Muscle of leg (tissue), 11 donors: ENCODE measurements around the gene CBFA2T2. TPM values are rescaled to one million over a fixed set of nuclear protein-coding genes. Genes with fewer than 3 reads are reported as not detected.
A peak's percentile ranks its signal among the peaks of the same experiment; 100 is the strongest.

Source experiments
- DNase-seq: peaks from one replicate; pipeline ENCODE4 v3.0.0; 2013
- H3K27ac ChIP-seq: one replicate; pipeline ENCODE4 v1.5.1; 2013; ENCODE audit warnings: mild to moderate bottlenecking, low read length, control low read depth
- H3K27me3 ChIP-seq: one replicate; pipeline ENCODE4 v1.6.1; 2013; ENCODE audit warnings: low read length; ENCODE audit not compliant: control insufficient read depth, insufficient read depth
- H3K36me3 ChIP-seq: one replicate; pipeline ENCODE4 v1.6.1; 2013; ENCODE audit warnings: low read length; ENCODE audit not compliant: control insufficient read depth, insufficient read depth
- H3K4me1 ChIP-seq: one replicate; pipeline ENCODE4 v1.6.1; 2013; ENCODE audit warnings: low read length; ENCODE audit not compliant: control insufficient read depth, insufficient read depth
- H3K4me3 ChIP-seq: one replicate; pipeline ENCODE4 v1.5.1; 2013; ENCODE audit warnings: low read length, control low read depth
- H3K9me3 ChIP-seq: replicated peaks from 2 replicates; pipeline ENCODE4 v1.6.1; 2013; ENCODE audit warnings: low read depth, low read length; ENCODE audit not compliant: control insufficient read depth
- WGBS: methylation state at CpG from one replicate; pipeline ENCODE4 v1.1.5; 2013; ENCODE audit warnings: missing lambda C conversion rate; ENCODE audit not compliant: insufficient coverage; 5-methylcytosine and 5-hydroxymethylcytosine counted together
- polyA plus RNA-seq, 8 donors: library from polyadenylated mRNA; unstranded; fragments of 120-200 nt; gene quantifications; one replicate each; pipeline versions ENCODE4 v1.2.1 to v1.2.3, GENCODE V29; 2013; ENCODE audit warnings: inconsistent platforms in 1 of 8, low replicate concordance in 1 of 8; ENCODE audit not compliant: insufficient read length in 8 of 8, insufficient read depth in 1 of 8
- total RNA-seq: library from RNA; stranded (reverse); fragments of 120-200 nt; gene quantifications from one replicate; pipeline ENCODE4 v1.2.4, GENCODE V29; 2013

CBFA2T2 gene
- total and polyA plus RNA-seq, 9 donors, result 8.5 to 17.8 (median 12.8) TPM

DNA sequence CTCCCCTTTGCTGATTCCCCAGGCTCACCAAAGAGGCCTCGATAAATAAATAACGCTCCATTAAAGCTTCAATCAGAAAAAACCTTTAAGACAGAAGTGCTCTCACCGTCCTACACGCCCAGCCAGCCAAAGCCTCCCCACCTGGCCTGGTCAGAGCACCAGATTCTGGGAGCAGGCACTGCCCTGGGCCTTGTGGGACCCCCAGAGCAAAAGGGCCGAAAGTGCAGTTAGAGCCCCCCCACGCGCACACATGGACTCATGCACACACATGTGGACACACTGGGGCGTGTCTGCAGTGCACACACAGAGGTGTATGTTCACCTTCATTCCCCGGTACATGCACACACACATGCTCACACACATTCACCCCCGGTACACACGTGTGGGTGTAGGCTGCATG is 186.2 kb downstream of the CBFA2T2 start:
- peak overlapping the region; percentile 88 for H3K27ac ChIP-seq
- peaks cover 21% of the 10 kb centered on the region for H3K36me3 ChIP-seq
- no peak overlapping the region for H3K4me3 ChIP-seq
- no peak for DNase-seq
- H3K9me3 ChIP-seq, result no peaks in the 10 kb centered on the region
- peaks cover 67% of the 10 kb centered on the region for H3K4me1 ChIP-seq
- no peaks in the 10 kb centered on the region for H3K27me3 ChIP-seq
- WGBS, result 83% methylated on average over 9 of the region's 11 CpGs

DNA sequence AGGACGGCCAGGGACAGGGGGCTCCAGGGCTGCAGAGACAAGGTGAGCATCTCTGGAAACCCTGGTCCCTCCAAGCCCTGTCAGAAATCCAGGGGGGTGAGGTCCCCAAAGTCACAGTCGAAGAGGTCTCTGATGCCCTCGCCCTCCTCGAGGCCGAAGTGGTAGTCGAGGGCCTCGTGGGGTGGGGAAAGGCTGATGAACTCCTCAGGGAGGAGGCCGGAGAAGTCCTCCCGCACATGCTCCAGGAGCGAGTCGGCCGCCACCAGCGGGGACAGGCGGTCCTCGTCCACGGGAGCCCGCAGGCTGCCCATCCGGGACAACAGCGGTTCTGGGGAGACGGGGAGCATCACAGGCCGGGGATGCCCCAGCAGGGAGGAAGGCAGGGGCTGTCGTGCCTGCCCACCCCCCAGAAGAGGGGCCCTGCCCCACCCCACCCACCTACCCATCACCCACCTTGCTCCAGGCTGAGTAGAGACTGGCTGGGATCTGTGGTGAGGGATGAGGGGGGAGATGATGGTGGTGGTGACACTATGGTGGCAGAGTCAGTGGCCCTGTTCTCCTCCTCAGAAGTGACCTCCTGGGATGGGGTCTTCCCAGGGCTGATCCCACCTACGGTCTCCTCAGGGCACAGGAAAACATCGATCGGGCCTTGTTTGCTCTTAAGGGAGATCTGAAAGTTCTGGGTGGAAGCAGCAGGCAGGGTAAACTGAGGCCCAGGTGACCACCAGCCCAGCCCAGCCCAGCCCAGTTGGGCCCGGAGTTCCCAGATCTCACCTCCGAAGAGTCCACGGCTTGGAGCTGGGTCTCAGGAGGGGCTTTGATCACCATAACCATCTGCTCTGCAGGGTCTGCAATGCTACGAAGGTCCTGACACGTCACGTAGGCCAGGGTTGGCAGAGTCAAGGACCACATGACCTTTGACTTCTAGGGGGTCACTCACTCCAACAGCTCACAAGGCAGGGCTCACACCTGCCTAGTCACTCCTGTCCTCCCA is 187.1 kb downstream of the CBFA2T2 start:
- 91% methylated on average over 22 of the region's 31 CpGs for WGBS
- Histone ChIP-seq H3K27me3 (no peaks in the 10 kb centered on the region), H3K4me3 (no peak overlapping the region), H3K4me1 (peaks cover 63% of the 10 kb centered on the region), H3K27ac (no peak overlapping the region), H3K9me3 (no peaks in the 10 kb centered on the region), H3K36me3 (peaks cover 13% of the 10 kb centered on the region)
- no peak for DNase-seq

DNA sequence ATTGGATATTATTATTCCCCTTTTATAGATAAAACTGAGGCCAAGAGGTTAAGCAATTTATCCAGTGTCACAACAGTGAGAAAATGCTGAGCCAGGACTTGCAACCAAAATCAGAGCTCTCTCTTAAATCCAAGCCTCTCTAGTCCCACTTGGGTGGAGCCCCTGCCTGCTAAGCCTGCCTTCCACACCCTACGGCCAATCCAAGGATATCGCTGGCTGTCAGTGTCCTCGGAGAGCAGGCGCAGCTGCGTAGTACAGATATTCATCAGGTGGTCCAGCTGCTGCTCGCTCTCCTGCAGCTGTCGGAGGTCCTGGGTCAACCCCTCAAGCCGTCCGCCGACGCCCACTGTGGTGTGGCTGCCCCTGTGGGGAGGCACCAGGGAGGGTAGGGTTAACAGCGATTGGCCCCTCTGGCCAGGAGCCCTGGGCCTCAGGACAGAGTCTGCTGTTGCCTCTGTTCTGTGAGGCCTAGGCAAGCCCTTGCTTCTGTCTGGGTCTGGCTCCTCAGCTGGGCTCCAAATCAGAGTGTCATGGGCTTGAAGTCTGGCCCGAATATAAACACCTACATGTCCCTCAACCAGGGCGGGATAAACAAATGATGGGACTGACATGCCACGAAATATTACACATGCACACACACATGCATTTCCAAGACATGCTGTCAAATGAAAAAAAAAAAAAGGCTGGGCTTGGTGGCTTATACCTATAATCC is 188.3 kb downstream of the CBFA2T2 start:
- Histone ChIP-seq H3K4me1 (peaks cover 51% of the 10 kb centered on the region), H3K27me3 (no peaks in the 10 kb centered on the region), H3K36me3 (peaks cover 17% of the 10 kb centered on the region), H3K4me3 (no peak overlapping the region), H3K9me3 (no peaks in the 10 kb centered on the region), H3K27ac (peak overlapping the region; percentile 72)
- peak; percentile 93 for DNase-seq
- 30% methylated on average over 11 of the region's 15 CpGs for WGBS

DNA sequence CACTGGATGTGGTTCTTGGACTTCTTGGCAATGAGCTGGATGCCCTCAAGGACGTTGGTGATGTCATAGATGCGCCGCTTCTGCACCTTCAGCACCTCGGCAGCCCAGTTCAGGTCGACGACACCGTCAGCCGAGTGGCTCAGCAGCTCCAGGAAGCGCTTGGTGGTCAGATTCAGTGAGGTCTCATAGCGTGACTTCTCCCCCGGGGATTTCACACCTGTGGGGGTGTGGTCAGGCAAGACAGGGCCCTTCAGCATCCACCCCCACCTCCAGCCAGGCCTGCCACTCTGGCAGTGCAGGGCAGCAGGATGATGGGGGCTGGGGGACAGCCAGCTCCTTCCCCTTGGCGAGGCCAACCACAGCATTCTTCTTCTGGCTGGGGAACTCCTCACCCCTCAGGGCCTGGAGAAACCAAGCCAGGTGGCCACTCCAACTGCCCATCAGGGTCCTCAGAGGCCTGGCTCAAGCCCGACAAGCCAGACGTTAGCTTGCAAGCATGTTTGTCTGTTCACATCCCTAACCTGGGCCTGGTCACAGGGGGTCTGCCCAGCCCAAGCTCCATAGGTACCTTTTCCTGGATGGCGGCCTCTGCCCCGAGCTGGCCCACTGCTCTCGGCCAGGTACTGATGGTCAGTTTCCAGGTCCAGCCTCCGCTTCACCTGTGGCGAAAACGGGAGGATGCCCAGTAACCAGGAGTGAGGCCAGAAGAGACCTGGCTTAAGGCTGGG is 190.0 kb downstream of the CBFA2T2 start:
- Histone ChIP-seq H3K4me3 (no peak overlapping the region), H3K9me3 (no peaks in the 10 kb centered on the region), H3K27ac (no peak overlapping the region), H3K4me1 (peaks cover 50% of the 10 kb centered on the region), H3K36me3 (peaks cover 17% of the 10 kb centered on the region), H3K27me3 (no peaks in the 10 kb centered on the region)
- 87% methylated on average over 16 of the region's 20 CpGs for WGBS
- DNase-seq, result no peak

DNA sequence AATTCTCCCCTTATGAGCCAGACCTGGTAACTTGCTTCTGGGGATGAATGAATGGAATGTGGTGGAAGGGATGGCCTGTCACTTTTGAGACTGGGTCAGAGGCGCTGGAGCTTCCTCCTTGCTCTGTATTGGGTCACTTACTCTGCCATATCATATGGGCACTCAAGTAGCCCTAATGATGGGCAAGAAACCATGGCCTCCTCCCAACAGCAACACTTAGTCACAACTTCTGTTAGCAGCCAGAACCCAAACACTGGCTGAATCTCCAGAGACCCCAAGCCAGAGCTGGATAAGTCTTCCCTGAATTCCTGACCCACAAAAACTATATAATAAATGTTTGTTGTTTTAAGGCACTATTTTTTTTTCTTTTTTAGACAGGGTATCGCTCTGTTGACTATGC is 190.8 kb downstream of the CBFA2T2 start:
- no peak overlapping the region for H3K4me3 ChIP-seq
- no CpG with 5 or more reads among the region's 2 CpGs for WGBS

DNA sequence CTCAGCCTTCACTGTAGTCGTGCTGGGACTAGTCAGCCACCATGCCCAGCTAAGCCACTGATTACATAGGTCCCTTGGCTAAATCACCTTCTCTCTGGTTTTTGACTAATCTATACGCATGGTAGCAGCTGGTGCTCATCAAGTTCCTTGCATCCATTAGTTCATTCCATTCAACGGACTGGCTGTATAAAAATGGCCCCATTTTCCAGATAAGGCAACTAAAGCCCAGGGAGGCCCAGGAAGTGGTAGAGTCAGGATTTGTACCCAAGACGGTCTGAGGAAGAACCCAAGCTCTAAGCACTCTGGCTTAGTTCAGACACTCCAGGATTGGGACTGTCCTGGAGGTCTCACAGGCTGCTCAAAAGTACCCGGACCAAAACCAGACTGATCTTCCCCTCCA is 191.4 kb downstream of the CBFA2T2 start:
- H3K27ac ChIP-seq, result no peak overlapping the region
- peaks cover 14% of the 10 kb centered on the region for H3K36me3 ChIP-seq
- 72% methylated on average over 4 of the region's 5 CpGs for WGBS
- peaks cover 44% of the 10 kb centered on the region for H3K4me1 ChIP-seq
- H3K9me3 ChIP-seq, result no peaks in the 10 kb centered on the region
- no peak for DNase-seq
- H3K4me3 ChIP-seq, result no peak overlapping the region
- H3K27me3 ChIP-seq, result no peaks in the 10 kb centered on the region

More for the DNA sequence above, 190.8 kb downstream of the CBFA2T2 start:
- no peaks in the 10 kb centered on the region for H3K27me3 ChIP-seq
- H3K4me1 ChIP-seq, result peaks cover 50% of the 10 kb centered on the region
- no peak overlapping the region for H3K27ac ChIP-seq
- no peaks in the 10 kb centered on the region for H3K9me3 ChIP-seq
- DNase-seq, result no peak
- peaks cover 17% of the 10 kb centered on the region for H3K36me3 ChIP-seq

DNA sequence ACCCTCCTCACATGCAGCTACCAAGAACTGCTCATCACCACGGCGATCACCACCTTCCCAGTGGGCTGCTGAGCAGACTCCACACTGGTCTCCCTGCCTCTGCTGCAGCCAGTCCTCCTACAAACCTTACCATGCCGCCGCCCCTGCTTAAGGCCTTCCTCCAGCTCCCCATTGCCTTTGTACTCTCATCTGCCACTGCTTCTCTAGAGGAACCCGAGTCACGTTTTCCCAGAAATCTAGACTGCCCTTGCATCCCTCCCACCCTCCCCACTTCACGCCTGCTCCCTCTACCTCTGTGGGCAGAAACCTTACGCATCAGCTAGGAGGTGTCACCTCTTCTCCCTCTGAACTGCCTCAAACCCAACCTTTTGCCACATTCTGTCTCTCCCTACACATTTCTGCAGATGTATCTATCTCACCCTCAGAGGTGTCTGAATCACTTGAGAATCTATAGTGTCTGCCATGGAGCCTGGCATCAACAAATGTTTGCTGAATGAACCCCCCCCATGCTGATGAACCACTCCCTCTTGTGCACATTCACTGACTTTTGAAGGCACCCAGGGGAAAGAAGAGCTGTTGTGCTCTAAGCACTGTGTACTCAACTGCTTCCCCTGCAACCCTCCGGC is 191.9 kb downstream of the CBFA2T2 start:
- H3K4me1 ChIP-seq, result peaks cover 43% of the 10 kb centered on the region
- no peaks in the 10 kb centered on the region for H3K27me3 ChIP-seq
- no peak overlapping the region for H3K27ac ChIP-seq
- WGBS, result 73% methylated on average over 9 of the region's 9 CpGs
- peaks cover 13% of the 10 kb centered on the region for H3K36me3 ChIP-seq
- H3K9me3 ChIP-seq, result no peaks in the 10 kb centered on the region
- H3K4me3 ChIP-seq, result no peak overlapping the region
- no peak for DNase-seq

DNA sequence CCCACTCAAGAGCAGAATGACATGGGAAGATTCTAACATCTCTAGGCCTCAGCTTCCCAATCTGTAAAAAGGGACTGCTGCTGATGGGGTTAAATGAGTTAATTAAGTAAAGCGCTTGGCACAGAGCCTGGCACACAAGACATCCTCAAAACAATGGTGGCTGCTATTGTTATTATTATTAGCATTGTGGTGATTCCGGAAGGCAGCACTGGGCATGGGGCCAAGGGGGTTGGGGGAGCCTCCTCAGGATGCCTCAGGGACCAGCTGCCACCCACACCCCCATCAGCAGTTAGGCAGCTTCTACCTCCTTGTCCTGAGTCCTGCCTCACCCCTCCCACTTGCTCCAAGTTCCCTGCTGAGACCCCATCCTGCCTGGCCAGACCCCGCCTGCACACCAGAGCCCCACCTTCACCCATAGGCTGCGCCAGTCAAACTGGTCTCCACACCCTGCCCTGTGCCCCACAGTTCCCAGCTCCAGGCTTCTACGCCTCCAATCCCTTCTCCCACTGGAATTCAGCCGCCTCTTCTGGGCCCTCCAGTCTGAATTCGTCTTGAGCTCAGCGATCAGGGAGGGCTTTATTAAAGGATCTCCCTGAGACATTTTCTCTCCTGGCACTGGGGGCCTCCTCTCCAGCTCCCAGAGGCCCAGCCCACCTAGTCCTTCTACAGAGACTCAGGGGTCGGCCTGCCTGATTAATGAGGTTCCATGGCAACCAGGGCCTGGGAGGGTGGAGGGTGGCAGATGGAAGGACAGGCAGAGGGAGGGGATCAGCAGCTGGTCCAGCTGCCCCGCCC is 194.8 kb downstream of the CBFA2T2 start:
- H3K4me1 ChIP-seq, result peaks cover 25% of the 10 kb centered on the region
- H3K27me3 ChIP-seq, result no peaks in the 10 kb centered on the region
- peak overlapping the region; percentile 46 for H3K4me3 ChIP-seq
- no peaks in the 10 kb centered on the region for H3K9me3 ChIP-seq
- H3K36me3 ChIP-seq, result peaks cover 10% of the 10 kb centered on the region
- no peak for DNase-seq
- 10% methylated on average over 7 of the region's 10 CpGs for WGBS
- H3K27ac ChIP-seq, result peak overlapping the region; percentile 76
